H1 (cell line): Measurements from ENCODE around the gene CDC45.

Experiments
- CTCF ChIP-seq, 3 experiments: IDR thresholded peaks; 1 replicate in 2 of 3; 2 replicates in 1 of 3; pipeline versions ENCODE4 v1.5.1 to v1.6.1; 2011; ENCODE audit warnings: low read length in 3 of 3, mild to moderate bottlenecking in 3 of 3, inconsistent platforms in 2 of 3, low read depth in 1 of 3, moderate library complexity in 1 of 3; ENCODE audit not compliant: insufficient read depth in 1 of 3; ENCODE audit errors: control extremely low read depth in 1 of 3
- POLR2A ChIP-seq, 2 experiments: IDR thresholded peaks; 1 replicate in 1 of 2; 2 replicates in 1 of 2; pipeline ENCODE4 v1.6.1; 2011; ENCODE audit warnings: low read depth in 2 of 2, low read length in 2 of 2, mild to moderate bottlenecking in 2 of 2; ENCODE audit errors: control extremely low read depth in 1 of 2
- YY1 ChIP-seq: IDR thresholded peaks from 2 replicates; pipeline ENCODE4 v1.6.1; 2011; ENCODE audit warnings: low read depth, mild to moderate bottlenecking, low read length

GRCh38 chr22:19463491-19464469, 15.9 kb upstream of the CDC45 start:
- TF ChIP-seq YY1: no peak
- no peak for TF ChIP-seq POLR2A (IDR thresholded peaks at IDR 0.05; ENCODE audit: control extremely low read depth in 1 of 2, low read depth in 2 of 2, low read length in 2 of 2)
- TF ChIP-seq CTCF (IDR thresholded peaks at IDR 0.05; ENCODE audit: control extremely low read depth in 1 of 3, insufficient read depth in 1 of 3, low read depth in 1 of 3, low read length in 3 of 3): no peak
